Astrocyte (in vitro differentiated cells and primary cell): ENCODE results near the gene PXDC1. TPM values are rescaled to one million over a fixed set of nuclear protein-coding genes. Genes with fewer than 3 reads are reported as not detected.
"Not testable (repeated sequence)": the region's sequence is repeated elsewhere in the genome, so short reads cannot be mapped to it uniquely, and the experiment has no call there.

Experiments
- DNase-seq: peaks from one replicate; pipeline ENCODE4 v3.0.0-alpha.2; 2010; ENCODE audit warnings: low read depth
- FAIRE-seq: peaks from 2 replicates; lab custom pipeline; 2011; peaks lifted over from hg19 to GRCh38; lab: Jason Lieb, UNC
- H2AFZ ChIP-seq: 2 replicates; pipeline ENCODE4 v1.6.0; 2012; ENCODE audit warnings: low read depth, low read length, inconsistent platforms
- H3K27ac ChIP-seq: 2 replicates; pipeline ENCODE4 v1.5.1; 2011; ENCODE audit warnings: low read depth, low read length, inconsistent platforms
- H3K27me3 ChIP-seq: 2 replicates; pipeline ENCODE4 v1.6.0; 2011; ENCODE audit warnings: low read length, inconsistent platforms; ENCODE audit not compliant: insufficient read depth
- H3K36me3 ChIP-seq: 2 replicates; pipeline ENCODE4 v1.5.1; 2011; ENCODE audit warnings: low read length, inconsistent platforms; ENCODE audit not compliant: insufficient read depth
- H3K4me1 ChIP-seq: 2 replicates; pipeline ENCODE4 v1.5.1; 2011; ENCODE audit warnings: low read length, inconsistent platforms; ENCODE audit not compliant: insufficient read depth
- H3K4me2 ChIP-seq: 2 replicates; pipeline ENCODE4 v1.6.0; 2012; ENCODE audit warnings: low read length, inconsistent platforms
- H3K4me3 ChIP-seq: 2 replicates; pipeline ENCODE4 v1.5.1; 2011; ENCODE audit warnings: low read depth, mild to moderate bottlenecking, low read length, inconsistent platforms; ENCODE audit not compliant: insufficient read depth
- H3K79me2 ChIP-seq: 2 replicates; pipeline ENCODE4 v1.6.0; 2012; ENCODE audit warnings: mild to moderate bottlenecking, low read length, inconsistent platforms; ENCODE audit not compliant: insufficient read depth
- H3K9ac ChIP-seq: 2 replicates; pipeline ENCODE4 v1.6.0; 2012; ENCODE audit warnings: mild to moderate bottlenecking, low read length, inconsistent platforms
- H3K9me3 ChIP-seq: 2 replicates; pipeline ENCODE4 v1.5.1; 2012; ENCODE audit warnings: low read depth, mild to moderate bottlenecking, low read length, inconsistent platforms; ENCODE audit not compliant: insufficient read depth
- H4K20me1 ChIP-seq: 2 replicates; pipeline ENCODE4 v1.6.0; 2012; ENCODE audit warnings: low read length, inconsistent platforms; ENCODE audit not compliant: insufficient read depth
- H3K27ac Mint-ChIP-seq: one replicate; pipeline ENCODE4 v1.8.0; 2021; ENCODE audit warnings: mild to moderate bottlenecking, mixed read lengths; ENCODE audit not compliant: unreplicated experiment
- H3K27me3 Mint-ChIP-seq: one replicate; pipeline ENCODE4 v1.8.0; 2021; ENCODE audit warnings: low read depth, mixed read lengths; ENCODE audit not compliant: unreplicated experiment
- H3K36me3 Mint-ChIP-seq: one replicate; pipeline ENCODE4 v1.8.0; 2021; ENCODE audit warnings: low read depth, mixed read lengths; ENCODE audit not compliant: unreplicated experiment
- H3K4me1 Mint-ChIP-seq: one replicate; pipeline ENCODE4 v1.8.0; 2021; ENCODE audit warnings: low read depth, mixed read lengths; ENCODE audit not compliant: unreplicated experiment
- H3K4me3 Mint-ChIP-seq: one replicate; pipeline ENCODE4 v1.8.0; 2021; ENCODE audit warnings: mild to moderate bottlenecking, moderate library complexity, mixed read lengths; ENCODE audit not compliant: unreplicated experiment
- H3K9me3 Mint-ChIP-seq: one replicate; pipeline ENCODE4 v1.8.0; 2021; ENCODE audit warnings: mild to moderate bottlenecking, mixed read lengths; ENCODE audit not compliant: unreplicated experiment
- CTCF ChIP-seq: IDR thresholded peaks from 2 replicates; pipeline ENCODE4 v1.5.1; 2011; ENCODE audit warnings: low read depth, mild to moderate bottlenecking, inconsistent platforms, low read length, moderate library complexity; ENCODE audit not compliant: insufficient read depth
- EZH2 ChIP-seq: IDR thresholded peaks from 2 replicates; pipeline ENCODE4 v1.6.1; 2012; ENCODE audit warnings: mild to moderate bottlenecking, low read length, inconsistent platforms; ENCODE audit not compliant: insufficient read depth
- total RNA-seq: library from RNA; stranded (reverse); gene quantifications from 2 replicates; pipeline ENCODE4 v1.2.1, GENCODE V29; 2021

The PXDC1 gene
- total RNA-seq, 1 donor from 2014 or later, result 58.2 TPM

GRCh38 chr6:3759646-3760232 is 8.2 kb upstream of the PXDC1 start:
- no peaks in the 10 kb centered on the region for H3K36me3 ChIP-seq
- DNase-seq (peak; percentile 95), FAIRE-seq (peak; percentile 75)
- H3K27ac ChIP-seq, result peak overlapping the region; percentile 52
- Mint-ChIP-seq H3K4me1 (peaks cover 16% of the 10 kb centered on the region), H3K36me3 (no peaks in the 10 kb centered on the region), H3K27ac (peak overlapping the region; percentile 29), H3K27me3 (peaks cover 3% of the 10 kb centered on the region), H3K4me3 (no peak overlapping the region), H3K9me3 (peaks cover 2% of the 10 kb centered on the region)
- H3K4me2 ChIP-seq, result peak overlapping the region; percentile 42
- H3K4me1 ChIP-seq, result peaks cover 13% of the 10 kb centered on the region
- no peaks in the 10 kb centered on the region for H3K27me3 ChIP-seq
- H4K20me1 ChIP-seq, result no peaks in the 10 kb centered on the region
- TF ChIP-seq CTCF (no peak), EZH2 (no peak)
- H2AFZ ChIP-seq, result no peak overlapping the region
- peak overlapping the region; percentile 15 for H3K9ac ChIP-seq
- no peaks in the 10 kb centered on the region for H3K79me2 ChIP-seq
- H3K9me3 ChIP-seq, result no peaks in the 10 kb centered on the region
- no peak overlapping the region for H3K4me3 ChIP-seq

GRCh38 chr6:3758842-3759144 is 7.3 kb upstream of the PXDC1 start:
- H3K4me1 Mint-ChIP-seq, result peaks cover 18% of the 10 kb centered on the region
- no peaks in the 10 kb centered on the region for H3K36me3 ChIP-seq
- H3K9me3 ChIP-seq, result no peaks in the 10 kb centered on the region
- H3K4me1 ChIP-seq, result peaks cover 13% of the 10 kb centered on the region
- no peak overlapping the region for H2AFZ ChIP-seq
- DNase-seq (no peak), FAIRE-seq (no peak)
- no peaks in the 10 kb centered on the region for H3K27me3 Mint-ChIP-seq
- no peak overlapping the region for H3K4me3 Mint-ChIP-seq
- no peaks in the 10 kb centered on the region for H4K20me1 ChIP-seq
- no peak overlapping the region for H3K9ac ChIP-seq
- no peak for TF ChIP-seq CTCF
- TF ChIP-seq EZH2, result no peak
- H3K27ac ChIP-seq, result no peak overlapping the region
- H3K79me2 ChIP-seq, result no peaks in the 10 kb centered on the region
- H3K9me3 Mint-ChIP-seq, result peaks cover 2% of the 10 kb centered on the region
- H3K27me3 ChIP-seq, result no peaks in the 10 kb centered on the region
- peak overlapping the region; percentile 42 for H3K4me2 ChIP-seq
- no peaks in the 10 kb centered on the region for H3K36me3 Mint-ChIP-seq
- no peak overlapping the region for H3K27ac Mint-ChIP-seq
- H3K4me3 ChIP-seq, result no peak overlapping the region

GRCh38 chr6:3757998-3758841 is 6.7 kb upstream of the PXDC1 start:
- H3K4me2 ChIP-seq, H3K27ac Mint-ChIP-seq, H4K20me1 ChIP-seq, H3K27me3 ChIP-seq, H3K9me3 ChIP-seq, H3K9ac ChIP-seq, H3K9me3 Mint-ChIP-seq, H3K4me3 ChIP-seq, H3K36me3 Mint-ChIP-seq, H2AFZ ChIP-seq, H3K27me3 Mint-ChIP-seq, H3K27ac ChIP-seq, H3K79me2 ChIP-seq, H3K36me3 ChIP-seq, DNase-seq, H3K4me3 Mint-ChIP-seq, FAIRE-seq: not testable (repeated sequence)
- H3K4me1 ChIP-seq, result peaks cover 13% of the 10 kb centered on the region
- peaks cover 19% of the 10 kb centered on the region for H3K4me1 Mint-ChIP-seq
